ENCODE measurements around the gene PXDN. TPM values are rescaled to one million over a fixed set of nuclear protein-coding genes. Genes with fewer than 3 reads are reported as not detected.
"Not testable (repeated sequence)": the region's sequence is repeated elsewhere in the genome, so short reads cannot be mapped to it uniquely, and the experiment has no call there.

Gene PXDN
- total RNA-seq, 2 donors from 2014 or later: 29.5 to 40.8 TPM

DNA sequence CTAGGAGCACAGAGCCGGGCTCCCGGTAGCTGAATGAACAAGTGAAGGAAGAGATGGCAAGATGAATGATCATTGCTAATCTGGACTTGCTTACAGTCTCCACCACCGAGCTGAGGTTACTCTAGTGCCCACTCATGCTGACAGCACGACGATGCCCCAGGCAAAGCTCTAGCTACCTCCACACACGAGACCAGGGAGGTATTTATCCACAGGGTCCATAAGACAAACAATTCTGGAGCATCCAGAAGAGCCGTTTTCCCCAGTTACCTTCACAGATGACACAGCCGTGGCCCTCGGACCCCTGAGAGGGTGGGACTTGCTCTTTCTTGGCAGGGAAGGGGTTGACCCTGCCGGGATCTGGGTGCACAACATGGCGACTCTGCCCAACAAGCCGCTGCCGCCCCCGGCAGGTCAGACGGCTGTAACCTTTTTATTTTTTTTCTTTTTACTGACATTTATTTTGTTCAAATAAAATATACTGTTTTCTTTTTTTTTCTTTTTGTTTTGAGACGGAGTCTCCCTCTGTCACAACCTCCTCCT is 120.3 kb downstream of the PXDN start:
- Histone ChIP-seq H3K4me3 (no peak overlapping the region), H3K27ac (no peak overlapping the region), H3K9me3 (no peaks in the 10 kb centered on the region), H3K4me1 (replicated peaks) (peaks cover 12% of the 10 kb centered on the region), H3K36me3 (no peaks in the 10 kb centered on the region), H3K27me3 (replicated peaks; ENCODE audit: insufficient read depth) (no peaks in the 10 kb centered on the region)
- TF ChIP-seq POLR2A (IDR thresholded peaks at IDR 0.05) (no peak), POLR2AphosphoS5 (IDR thresholded peaks at IDR 0.05) (no peak), CTCF (IDR thresholded peaks at IDR 0.05) (no peak)
- intact Hi-C loops (cut with DNase I): no loop called here
- 96% methylated on average over 16 of the region's 16 CpGs for WGBS
- DNase-seq (ENCODE audit: low spot score): no peak

- H3K9me3 ChIP-seq: no peaks in the 10 kb centered on the region
- no peaks in the 10 kb centered on the region for H3K27me3 ChIP-seq (replicated peaks; ENCODE audit: insufficient read depth)
- H3K36me3 ChIP-seq: no peaks in the 10 kb centered on the region
- H3K4me3 ChIP-seq: no peak overlapping the region
- WGBS: 90% methylated on average over 11 of the region's 11 CpGs
- H3K4me1 ChIP-seq (replicated peaks): peaks cover 12% of the 10 kb centered on the region
- no peak for DNase-seq (ENCODE audit: low spot score)
- no peak overlapping the region for H3K27ac ChIP-seq
- intact Hi-C loops (cut with DNase I): no loop called here
- TF ChIP-seq POLR2A (IDR thresholded peaks at IDR 0.05) (no peak), CTCF (IDR thresholded peaks at IDR 0.05) (no peak), POLR2AphosphoS5 (IDR thresholded peaks at IDR 0.05) (no peak)
These were observed 121.7 kb downstream of the PXDN start for GRCh38 chr2:1622521-1623200.

DNA sequence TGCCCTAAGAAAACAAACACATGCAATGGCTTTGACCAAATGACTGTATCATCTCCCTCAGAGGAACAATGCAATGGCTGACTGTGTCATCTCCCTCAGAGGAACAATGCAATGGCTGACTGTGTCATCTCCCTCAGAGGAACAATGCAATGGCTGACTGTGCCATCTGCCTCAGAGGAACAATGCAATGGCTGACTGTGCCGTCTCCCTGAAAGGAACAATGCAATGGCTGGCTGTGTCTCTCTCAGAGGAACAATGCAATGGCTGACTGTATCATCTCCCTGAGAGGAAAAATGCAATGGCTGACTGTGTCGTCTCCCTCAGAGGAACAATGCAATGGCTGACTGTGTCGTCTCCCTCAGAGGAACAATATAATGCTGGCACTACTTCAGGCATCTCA is 122.3 kb downstream of the PXDN start:
- intact Hi-C loops (cut with DNase I); DNase-seq (ENCODE audit: low spot score); H3K27ac ChIP-seq; H3K36me3 ChIP-seq; H3K4me3 ChIP-seq; H3K9me3 ChIP-seq; H3K27me3 ChIP-seq (replicated peaks; ENCODE audit: insufficient read depth): not testable (repeated sequence)
- peaks cover 12% of the 10 kb centered on the region for H3K4me1 ChIP-seq (replicated peaks)
- 40% methylated on average over 3 of the region's 3 CpGs for WGBS

- WGBS: 96% methylated on average over 13 of the region's 13 CpGs
- Histone ChIP-seq H3K36me3 (no peaks in the 10 kb centered on the region), H3K27ac (no peak overlapping the region), H3K9me3 (no peaks in the 10 kb centered on the region), H3K4me3 (no peak overlapping the region), H3K4me1 (replicated peaks) (peaks cover 12% of the 10 kb centered on the region), H3K27me3 (replicated peaks; ENCODE audit: insufficient read depth) (no peaks in the 10 kb centered on the region)
- no peak for DNase-seq (ENCODE audit: low spot score)
- intact Hi-C loops (cut with DNase I): no loop called here
- TF ChIP-seq CTCF (IDR thresholded peaks at IDR 0.05) (no peak), POLR2AphosphoS5 (IDR thresholded peaks at IDR 0.05) (no peak)
These were observed 122.8 kb downstream of the PXDN start for GRCh38 chr2:1621501-1621900.

GRCh38 chr2:1621041-1621440 is 123.3 kb downstream of the PXDN start:
- no peak for DNase-seq (ENCODE audit: low spot score)
- H3K27me3 ChIP-seq (replicated peaks; ENCODE audit: insufficient read depth): no peaks in the 10 kb centered on the region
- H3K4me1 ChIP-seq (replicated peaks): peaks cover 9% of the 10 kb centered on the region
- no peak overlapping the region for H3K4me3 ChIP-seq
- H3K36me3 ChIP-seq: no peaks in the 10 kb centered on the region
- intact Hi-C loops (cut with DNase I): no loop called here
- no peak overlapping the region for H3K27ac ChIP-seq
- TF ChIP-seq POLR2AphosphoS5 (IDR thresholded peaks at IDR 0.05) (no peak), CTCF (IDR thresholded peaks at IDR 0.05) (no peak), POLR2A (IDR thresholded peaks at IDR 0.05) (no peak)
- WGBS: 94% methylated on average over 11 of the region's 11 CpGs
- H3K9me3 ChIP-seq: no peaks in the 10 kb centered on the region
